ENCODE data around the gene GPRC5A.

GPRC5A gene

GRCh38 chr12:12936983-12937491 is 45.7 kb downstream of the GPRC5A start:
- no peak overlapping the region for H3K27ac ChIP-seq (ENCODE audit: insufficient read depth, low read depth, low read length, poor library complexity, severe bottlenecking)

GRCh38 chr12:12938541-12938940 is 47.2 kb downstream of the GPRC5A start:
- Histone ChIP-seq H3K4me1 (ENCODE audit: control insufficient read depth, insufficient read depth, low read length) (peaks cover 9% of the 10 kb centered on the region), H3K27me3 (ENCODE audit: control insufficient read depth, insufficient read depth, low read length, poor library complexity, severe bottlenecking) (no peaks in the 10 kb centered on the region), H3K36me3 (ENCODE audit: control insufficient read depth, insufficient read depth, low read length) (no peaks in the 10 kb centered on the region), H3K27ac (ENCODE audit: insufficient read depth, low read depth, low read length, poor library complexity, severe bottlenecking) (no peak overlapping the region), H3K4me3 (ENCODE audit: insufficient read depth, low read depth, low read length) (no peak overlapping the region), H3K9me3 (ENCODE audit: control insufficient read depth, low read length) (no peaks in the 10 kb centered on the region)
- 87 to 88% methylated on average over 5 of the region's 5 CpGs for WGBS, 2 experiments

More at GRCh38 chr12:12936983-12937491, 45.7 kb downstream of the GPRC5A start:
- no peaks in the 10 kb centered on the region for H3K27me3 ChIP-seq (ENCODE audit: control insufficient read depth, insufficient read depth, low read length, poor library complexity, severe bottlenecking)
- 95% methylated on average over 11 of the region's 11 CpGs for WGBS, 2 experiments
- no peaks in the 10 kb centered on the region for H3K36me3 ChIP-seq (ENCODE audit: control insufficient read depth, insufficient read depth, low read length)
- no peaks in the 10 kb centered on the region for H3K9me3 ChIP-seq (ENCODE audit: control insufficient read depth, low read length)
- H3K4me1 ChIP-seq (ENCODE audit: control insufficient read depth, insufficient read depth, low read length): peaks cover 9% of the 10 kb centered on the region
- no peak overlapping the region for H3K4me3 ChIP-seq (ENCODE audit: insufficient read depth, low read depth, low read length)

- no peaks in the 10 kb centered on the region for H3K27me3 ChIP-seq (ENCODE audit: control insufficient read depth, insufficient read depth, low read length, poor library complexity, severe bottlenecking)
- no peaks in the 10 kb centered on the region for H3K36me3 ChIP-seq (ENCODE audit: control insufficient read depth, insufficient read depth, low read length)
- H3K9me3 ChIP-seq (ENCODE audit: control insufficient read depth, low read length): no peaks in the 10 kb centered on the region
- H3K4me3 ChIP-seq (ENCODE audit: insufficient read depth, low read depth, low read length): no peak overlapping the region
- H3K27ac ChIP-seq (ENCODE audit: insufficient read depth, low read depth, low read length, poor library complexity, severe bottlenecking): no peak overlapping the region
- no peaks in the 10 kb centered on the region for H3K4me1 ChIP-seq (ENCODE audit: control insufficient read depth, insufficient read depth, low read length)
- 87 to 100% methylated on average over 1 of the region's 1 CpG for WGBS, 2 experiments
These were observed 48.5 kb downstream of the GPRC5A start for GRCh38 chr12:12939888-12940287.

GRCh38 chr12:12941450-12942350 is 50.3 kb downstream of the GPRC5A start:
- H3K4me3 ChIP-seq (ENCODE audit: insufficient read depth, low read depth, low read length): no peak overlapping the region
- H3K9me3 ChIP-seq (ENCODE audit: control insufficient read depth, low read length): no peaks in the 10 kb centered on the region
- H3K36me3 ChIP-seq (ENCODE audit: control insufficient read depth, insufficient read depth, low read length): no peaks in the 10 kb centered on the region
- no peaks in the 10 kb centered on the region for H3K27me3 ChIP-seq (ENCODE audit: control insufficient read depth, insufficient read depth, low read length, poor library complexity, severe bottlenecking)
- WGBS, 2 experiments: 93 to 96% methylated on average over 10 of the region's 10 CpGs
- H3K4me1 ChIP-seq (ENCODE audit: control insufficient read depth, insufficient read depth, low read length): no peaks in the 10 kb centered on the region
- no peak overlapping the region for H3K27ac ChIP-seq (ENCODE audit: insufficient read depth, low read depth, low read length, poor library complexity, severe bottlenecking)

- H3K4me3 ChIP-seq (ENCODE audit: insufficient read depth, low read depth, low read length): no peak overlapping the region
- 94 to 96% methylated on average over 8 of the region's 8 CpGs for WGBS, 2 experiments
These were observed 52.4 kb downstream of the GPRC5A start for GRCh38 chr12:12943586-12944260.

GRCh38 chr12:12945591-12945990 is 54.2 kb downstream of the GPRC5A start:
- H3K36me3 ChIP-seq (ENCODE audit: control insufficient read depth, insufficient read depth, low read length): peaks cover 6% of the 10 kb centered on the region
- H3K27ac ChIP-seq (ENCODE audit: insufficient read depth, low read depth, low read length, poor library complexity, severe bottlenecking): no peak overlapping the region
- no peaks in the 10 kb centered on the region for H3K9me3 ChIP-seq (ENCODE audit: control insufficient read depth, low read length)
- H3K4me1 ChIP-seq (ENCODE audit: control insufficient read depth, insufficient read depth, low read length): no peaks in the 10 kb centered on the region
- H3K4me3 ChIP-seq (ENCODE audit: insufficient read depth, low read depth, low read length): no peak overlapping the region
- no peaks in the 10 kb centered on the region for H3K27me3 ChIP-seq (ENCODE audit: control insufficient read depth, insufficient read depth, low read length, poor library complexity, severe bottlenecking)

More at GRCh38 chr12:12943586-12944260, 52.4 kb downstream of the GPRC5A start:
- H3K27ac ChIP-seq (ENCODE audit: insufficient read depth, low read depth, low read length, poor library complexity, severe bottlenecking): no peak overlapping the region
- H3K4me1 ChIP-seq (ENCODE audit: control insufficient read depth, insufficient read depth, low read length): no peaks in the 10 kb centered on the region
- no peaks in the 10 kb centered on the region for H3K36me3 ChIP-seq (ENCODE audit: control insufficient read depth, insufficient read depth, low read length)
- H3K9me3 ChIP-seq (ENCODE audit: control insufficient read depth, low read length): no peaks in the 10 kb centered on the region
- H3K27me3 ChIP-seq (ENCODE audit: control insufficient read depth, insufficient read depth, low read length, poor library complexity, severe bottlenecking): no peaks in the 10 kb centered on the region

- peaks cover 6% of the 10 kb centered on the region for H3K36me3 ChIP-seq (ENCODE audit: control insufficient read depth, insufficient read depth, low read length)
- no peaks in the 10 kb centered on the region for H3K27me3 ChIP-seq (ENCODE audit: control insufficient read depth, insufficient read depth, low read length, poor library complexity, severe bottlenecking)
- H3K9me3 ChIP-seq (ENCODE audit: control insufficient read depth, low read length): no peaks in the 10 kb centered on the region
- H3K4me1 ChIP-seq (ENCODE audit: control insufficient read depth, insufficient read depth, low read length): no peaks in the 10 kb centered on the region
- no peak overlapping the region for H3K4me3 ChIP-seq (ENCODE audit: insufficient read depth, low read depth, low read length)
- H3K27ac ChIP-seq (ENCODE audit: insufficient read depth, low read depth, low read length, poor library complexity, severe bottlenecking): no peak overlapping the region
- 90 to 97% methylated on average over 6 to 7 of the region's 7 CpGs for WGBS, 2 experiments
These were observed 55.5 kb downstream of the GPRC5A start for GRCh38 chr12:12946686-12947355.

GRCh38 chr12:12947902-12948301 is 56.5 kb downstream of the GPRC5A start:
- WGBS, 2 experiments: 98 to 99% methylated on average over 4 of the region's 4 CpGs
- Histone ChIP-seq H3K4me3 (ENCODE audit: insufficient read depth, low read depth, low read length) (no peak overlapping the region), H3K36me3 (ENCODE audit: control insufficient read depth, insufficient read depth, low read length) (peaks cover 6% of the 10 kb centered on the region), H3K4me1 (ENCODE audit: control insufficient read depth, insufficient read depth, low read length) (no peaks in the 10 kb centered on the region), H3K27ac (ENCODE audit: insufficient read depth, low read depth, low read length, poor library complexity, severe bottlenecking) (no peak overlapping the region), H3K27me3 (ENCODE audit: control insufficient read depth, insufficient read depth, low read length, poor library complexity, severe bottlenecking) (no peaks in the 10 kb centered on the region), H3K9me3 (ENCODE audit: control insufficient read depth, low read length) (no peaks in the 10 kb centered on the region)

- H3K4me3 ChIP-seq (ENCODE audit: insufficient read depth, low read depth, low read length): no peak overlapping the region
- no peaks in the 10 kb centered on the region for H3K27me3 ChIP-seq (ENCODE audit: control insufficient read depth, insufficient read depth, low read length, poor library complexity, severe bottlenecking)
- 83 to 97% methylated on average over 1 of the region's 1 CpG for WGBS, 2 experiments
- no peaks in the 10 kb centered on the region for H3K9me3 ChIP-seq (ENCODE audit: control insufficient read depth, low read length)
- peaks cover 6% of the 10 kb centered on the region for H3K36me3 ChIP-seq (ENCODE audit: control insufficient read depth, insufficient read depth, low read length)
- H3K27ac ChIP-seq (ENCODE audit: insufficient read depth, low read depth, low read length, poor library complexity, severe bottlenecking): no peak overlapping the region
- no peaks in the 10 kb centered on the region for H3K4me1 ChIP-seq (ENCODE audit: control insufficient read depth, insufficient read depth, low read length)
These were observed 60.1 kb downstream of the GPRC5A start for GRCh38 chr12:12951504-12951903.

- Histone ChIP-seq H3K4me1 (ENCODE audit: control insufficient read depth, insufficient read depth, low read length) (no peaks in the 10 kb centered on the region), H3K27ac (ENCODE audit: insufficient read depth, low read depth, low read length, poor library complexity, severe bottlenecking) (no peak within 1 kb of the TSS), H3K36me3 (ENCODE audit: control insufficient read depth, insufficient read depth, low read length) (peaks cover 6% of the 10 kb centered on the region), H3K4me3 (ENCODE audit: insufficient read depth, low read depth, low read length) (no peak within 1 kb of the TSS), H3K9me3 (ENCODE audit: control insufficient read depth, low read length) (no peaks in the 10 kb centered on the region), H3K27me3 (ENCODE audit: control insufficient read depth, insufficient read depth, low read length, poor library complexity, severe bottlenecking) (no peaks in the 10 kb centered on the region)
- WGBS, 2 experiments: 96 to 99% methylated on average over 6 of the region's 6 CpGs
These were observed 60.7 kb downstream of the GPRC5A start, which contains the start of gene GPRC5D for GRCh38 chr12:12952036-12952435. TSS of gene GPRC5D (minus strand) at chr12:12952170. CDS start at chr12:12950384, 1,786 bp downstream.

Data from ectodermal cell (in vitro differentiated cells).